ENCODE results near the gene SUCLG1.

DNA sequence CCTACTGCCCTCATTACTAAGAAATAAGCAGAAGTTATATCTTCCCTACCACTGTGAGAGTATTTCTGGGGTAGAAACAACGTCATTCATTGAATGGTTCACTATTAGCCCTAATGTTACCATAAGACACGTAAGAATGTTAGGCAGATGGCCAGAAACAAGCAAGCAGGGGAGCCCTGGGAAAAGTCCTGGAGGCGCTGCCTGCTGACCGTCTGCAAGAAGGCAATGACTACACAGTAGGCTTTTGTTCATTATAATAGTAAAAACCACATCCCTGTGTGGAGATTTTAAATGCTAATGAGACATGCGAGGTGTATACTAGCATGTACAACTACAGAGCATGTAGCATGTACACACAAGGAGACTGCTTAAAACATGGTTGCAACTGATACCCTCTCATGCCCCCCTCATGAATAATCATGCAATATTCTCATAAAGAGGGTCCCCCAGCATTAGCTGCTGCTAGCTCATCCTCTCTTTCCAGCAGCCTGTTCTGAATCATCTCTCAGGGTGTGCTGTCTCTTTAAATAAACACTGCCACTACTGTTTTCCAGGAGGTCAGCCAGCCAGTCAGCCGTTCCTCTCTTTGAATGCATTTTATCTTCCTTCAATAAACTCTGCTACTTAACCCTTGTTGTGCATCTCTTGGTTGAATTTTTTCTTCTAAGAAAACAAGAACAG lies 23.6 kb downstream of the SUCLG1 start:
- TF ChIP-seq, protein P1, sequence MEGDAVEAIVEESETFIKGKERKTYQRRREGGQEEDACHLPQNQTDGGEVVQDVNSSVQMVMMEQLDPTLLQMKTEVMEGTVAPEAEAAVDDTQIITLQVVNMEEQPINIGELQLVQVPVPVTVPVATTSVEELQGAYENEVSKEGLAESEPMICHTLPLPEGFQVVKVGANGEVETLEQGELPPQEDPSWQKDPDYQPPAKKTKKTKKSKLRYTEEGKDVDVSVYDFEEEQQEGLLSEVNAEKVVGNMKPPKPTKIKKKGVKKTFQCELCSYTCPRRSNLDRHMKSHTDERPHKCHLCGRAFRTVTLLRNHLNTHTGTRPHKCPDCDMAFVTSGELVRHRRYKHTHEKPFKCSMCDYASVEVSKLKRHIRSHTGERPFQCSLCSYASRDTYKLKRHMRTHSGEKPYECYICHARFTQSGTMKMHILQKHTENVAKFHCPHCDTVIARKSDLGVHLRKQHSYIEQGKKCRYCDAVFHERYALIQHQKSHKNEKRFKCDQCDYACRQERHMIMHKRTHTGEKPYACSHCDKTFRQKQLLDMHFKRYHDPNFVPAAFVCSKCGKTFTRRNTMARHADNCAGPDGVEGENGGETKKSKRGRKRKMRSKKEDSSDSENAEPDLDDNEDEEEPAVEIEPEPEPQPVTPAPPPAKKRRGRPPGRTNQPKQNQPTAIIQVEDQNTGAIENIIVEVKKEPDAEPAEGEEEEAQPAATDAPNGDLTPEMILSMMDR (IDR thresholded peaks at IDR 0.05), result no peak
- TF ChIP-seq POLR2A (IDR thresholded peaks at IDR 0.05), result no peak

All from gastroesophageal sphincter (tissue), 3 donors.